Left lung (tissue), 10 donors: ENCODE results near the gene COL18A1. TPM values are rescaled to one million over a fixed set of nuclear protein-coding genes. Genes with fewer than 3 reads are reported as not detected.

Experiments
- ATAC-seq: fragments of 200-7000 bp; cut with Tn5 transposase; one replicate; pipeline ENCODE4 v1.9.1; 2020; ENCODE audit warnings: moderate library complexity
- DNase-seq, 4 donors: peaks; one replicate each; pipeline ENCODE4 v3.0.0-alpha.2; 2013 to 2020
- H3K27ac ChIP-seq, 2 donors: fragments of 200-600 bp; sonication (generic) in 1 of 2; one replicate each; pipeline versions ENCODE4 v1.5.0 to v1.8.0; 2020 to 2021
- H3K27me3 ChIP-seq, 2 donors: fragments of 200-600 bp; sonication (generic) in 1 of 2; one replicate each; pipeline versions ENCODE4 v1.5.0 to v1.8.0; 2020 to 2021
- H3K36me3 ChIP-seq, 2 donors: fragments of 200-600 bp; sonication (generic) in 1 of 2; one replicate each; pipeline versions ENCODE4 v1.5.0 to v1.8.0; 2020 to 2021
- H3K4me1 ChIP-seq, 2 donors: fragments of 200-600 bp; one replicate each; pipeline ENCODE4 v1.8.0; 2021
- H3K4me3 ChIP-seq, 2 donors: fragments of 200-600 bp; sonication (generic) in 1 of 2; one replicate each; pipeline versions ENCODE4 v1.5.0 to v1.8.0; 2020 to 2021; ENCODE audit warnings: mild to moderate bottlenecking in 1 of 2
- H3K9me3 ChIP-seq, 2 donors: fragments of 200-600 bp; sonication (generic) in 1 of 2; one replicate each; pipeline versions ENCODE4 v1.5.0 to v1.8.0; 2020 to 2021
- intact Hi-C, 2 donors: fragments of 100-400 bp; cut with DNase I; formaldehyde crosslinking; loops; one replicate each; pipeline versions ENCODE4 v1.11.2 to v1.14.2; 2022
- polyA plus RNA-seq, 6 donors: library from polyadenylated mRNA; unstranded; fragments of 120-200 nt; gene quantifications; one replicate each; pipeline ENCODE4 v1.2.1, GENCODE V29; 2013; ENCODE audit not compliant: insufficient read length in 6 of 6
- total RNA-seq, 2 donors: library from RNA; stranded (reverse); fragmentation: NEBNext Ultra II Directional; extraction: Animal tissue kit (Norgen Biotek cat#: 25700); gene quantifications; one replicate each; pipeline ENCODE4 v1.2.1, GENCODE V29; 2021
- TF ChIP-seq, protein P1 (sequence below), 2 donors: fragments of 200-600 bp; sonication (generic) in 1 of 2; IDR thresholded peaks; one replicate each; pipeline versions ENCODE4 v1.5.0 to v1.8.0; 2021; ENCODE audit warnings: antibody characterized with exemption in 2 of 2
- donor health status: DM: no; HTN: yes; CAD: no.
- donor health status: DM: no; HTN: no; CAD: no.

COL18A1 gene
- total and polyA plus RNA-seq, 8 donors: 39.3 to 90.2 (median 64.0) TPM

DNA sequence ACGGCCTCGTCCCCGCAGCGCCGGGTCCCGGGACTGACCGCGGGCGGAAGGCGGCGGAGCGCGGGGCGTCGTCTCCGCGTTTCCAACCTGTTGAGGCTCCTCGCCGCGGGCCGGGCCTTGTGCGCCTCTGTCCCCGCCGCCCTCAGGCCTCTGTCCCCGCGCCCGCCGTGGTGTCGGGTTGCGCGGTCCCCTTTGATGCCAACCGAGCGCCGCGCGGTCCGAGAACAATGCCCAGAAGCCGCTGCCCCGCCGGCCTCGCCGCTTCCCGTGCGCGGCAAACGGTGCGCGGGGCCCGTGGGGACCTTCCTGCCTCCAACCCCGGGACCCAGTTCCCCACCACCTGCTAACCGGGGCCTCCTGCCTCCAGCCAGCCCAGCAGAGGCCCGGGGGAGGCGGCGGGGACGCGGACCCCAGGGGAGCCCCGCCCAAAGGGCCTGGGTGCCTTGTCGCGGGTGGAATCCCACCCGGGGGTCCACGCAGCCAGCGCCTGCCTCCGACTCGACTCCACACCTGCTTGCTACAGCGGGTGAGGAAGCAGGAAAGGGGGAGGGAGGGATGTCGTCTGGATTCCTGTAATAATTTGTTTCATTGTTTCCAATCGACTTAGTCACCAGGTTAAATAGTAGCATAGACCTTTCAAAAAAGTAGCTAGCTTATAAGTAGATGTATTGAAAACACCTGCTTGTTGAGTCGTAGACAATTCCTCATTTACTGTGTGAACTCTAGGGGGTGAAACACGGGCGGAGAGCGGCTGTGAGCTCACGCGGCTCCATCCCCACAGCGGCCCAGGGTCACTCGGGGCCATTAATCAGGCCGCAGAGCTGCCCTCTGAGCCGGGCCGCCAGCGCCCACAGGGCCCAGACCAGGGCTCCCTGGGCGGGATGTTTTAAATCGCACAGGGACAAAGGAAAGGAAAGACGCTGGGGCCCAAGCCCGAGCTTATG, 1.1 kb downstream of the COL18A1 start:
- TF ChIP-seq, protein P1, sequence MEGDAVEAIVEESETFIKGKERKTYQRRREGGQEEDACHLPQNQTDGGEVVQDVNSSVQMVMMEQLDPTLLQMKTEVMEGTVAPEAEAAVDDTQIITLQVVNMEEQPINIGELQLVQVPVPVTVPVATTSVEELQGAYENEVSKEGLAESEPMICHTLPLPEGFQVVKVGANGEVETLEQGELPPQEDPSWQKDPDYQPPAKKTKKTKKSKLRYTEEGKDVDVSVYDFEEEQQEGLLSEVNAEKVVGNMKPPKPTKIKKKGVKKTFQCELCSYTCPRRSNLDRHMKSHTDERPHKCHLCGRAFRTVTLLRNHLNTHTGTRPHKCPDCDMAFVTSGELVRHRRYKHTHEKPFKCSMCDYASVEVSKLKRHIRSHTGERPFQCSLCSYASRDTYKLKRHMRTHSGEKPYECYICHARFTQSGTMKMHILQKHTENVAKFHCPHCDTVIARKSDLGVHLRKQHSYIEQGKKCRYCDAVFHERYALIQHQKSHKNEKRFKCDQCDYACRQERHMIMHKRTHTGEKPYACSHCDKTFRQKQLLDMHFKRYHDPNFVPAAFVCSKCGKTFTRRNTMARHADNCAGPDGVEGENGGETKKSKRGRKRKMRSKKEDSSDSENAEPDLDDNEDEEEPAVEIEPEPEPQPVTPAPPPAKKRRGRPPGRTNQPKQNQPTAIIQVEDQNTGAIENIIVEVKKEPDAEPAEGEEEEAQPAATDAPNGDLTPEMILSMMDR (IDR thresholded peaks at IDR 0.05): no peak
- Histone ChIP-seq H3K9me3 (peaks cover 0 to 6% of the 10 kb centered on the region in 2 donors), H3K36me3 (no peaks in the 10 kb centered on the region), H3K4me1 (peaks cover 5 to 28% of the 10 kb centered on the region in 2 donors), H3K27ac (peak overlapping the region; percentile 19 to 69), H3K27me3 (peaks cover 3 to 72% of the 10 kb centered on the region in 2 donors), H3K4me3 (peak overlapping the region; percentile 45 to 51)
- DNase-seq (peak in 1 of 4 donors; percentile 77), ATAC-seq (no peak)
- intact Hi-C loops: no loop called here

DNA sequence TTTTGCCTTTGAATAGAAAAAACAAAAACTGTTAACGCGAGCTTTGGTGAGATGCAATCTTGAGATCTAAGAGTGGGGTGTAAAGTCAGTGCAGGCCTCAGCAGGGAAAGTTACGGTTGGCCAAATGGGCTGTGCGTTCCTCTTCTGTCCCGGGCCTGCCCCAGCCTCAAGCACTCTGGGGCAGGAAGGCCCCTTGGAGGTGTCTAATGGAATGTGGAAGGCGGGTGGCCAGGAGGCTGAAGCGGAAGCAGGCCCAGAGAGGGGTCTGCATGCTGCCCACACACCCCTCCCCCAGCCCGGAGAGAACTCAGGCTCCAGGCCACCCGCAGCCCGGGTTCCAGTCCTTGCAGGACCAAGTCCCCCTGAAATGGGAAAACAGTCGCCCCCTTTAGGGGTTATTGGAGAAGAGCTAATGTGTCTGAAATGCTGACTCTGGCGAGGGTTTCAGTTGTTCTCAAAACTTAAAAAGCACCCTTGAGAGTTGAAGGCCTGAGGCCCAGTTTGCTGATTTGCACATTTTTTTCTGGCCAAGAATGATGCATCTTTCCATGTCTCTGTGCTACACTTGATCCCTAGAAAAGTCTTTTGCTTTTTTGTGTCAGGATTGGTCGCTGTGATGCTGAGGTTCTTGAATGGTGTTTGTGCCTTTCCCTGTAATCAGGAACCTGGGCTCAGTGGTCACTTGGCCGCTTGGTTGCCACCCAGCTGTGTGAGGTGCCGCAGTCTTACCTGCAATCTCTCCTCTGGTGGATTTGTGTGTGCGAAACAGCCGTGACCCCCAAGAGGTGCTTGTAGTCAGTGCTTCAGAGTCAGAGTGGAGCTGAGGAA, 2.0 kb downstream of the COL18A1 start:
- peaks cover 3 to 69% of the 10 kb centered on the region in 2 donors for H3K27me3 ChIP-seq
- no peak for ATAC-seq
- TF ChIP-seq, protein P1 (IDR thresholded peaks at IDR 0.05): no peak
- peak overlapping the region in 1 of 2 donors; percentile 51 for H3K4me3 ChIP-seq
- H3K4me1 ChIP-seq: peaks cover 5 to 28% of the 10 kb centered on the region in 2 donors
- intact Hi-C loops: no loop called here
- H3K27ac ChIP-seq: no peak overlapping the region
- peak in 1 of 4 donors; percentile 62 for DNase-seq
- H3K9me3 ChIP-seq: no peaks in the 10 kb centered on the region
- no peaks in the 10 kb centered on the region for H3K36me3 ChIP-seq

DNA sequence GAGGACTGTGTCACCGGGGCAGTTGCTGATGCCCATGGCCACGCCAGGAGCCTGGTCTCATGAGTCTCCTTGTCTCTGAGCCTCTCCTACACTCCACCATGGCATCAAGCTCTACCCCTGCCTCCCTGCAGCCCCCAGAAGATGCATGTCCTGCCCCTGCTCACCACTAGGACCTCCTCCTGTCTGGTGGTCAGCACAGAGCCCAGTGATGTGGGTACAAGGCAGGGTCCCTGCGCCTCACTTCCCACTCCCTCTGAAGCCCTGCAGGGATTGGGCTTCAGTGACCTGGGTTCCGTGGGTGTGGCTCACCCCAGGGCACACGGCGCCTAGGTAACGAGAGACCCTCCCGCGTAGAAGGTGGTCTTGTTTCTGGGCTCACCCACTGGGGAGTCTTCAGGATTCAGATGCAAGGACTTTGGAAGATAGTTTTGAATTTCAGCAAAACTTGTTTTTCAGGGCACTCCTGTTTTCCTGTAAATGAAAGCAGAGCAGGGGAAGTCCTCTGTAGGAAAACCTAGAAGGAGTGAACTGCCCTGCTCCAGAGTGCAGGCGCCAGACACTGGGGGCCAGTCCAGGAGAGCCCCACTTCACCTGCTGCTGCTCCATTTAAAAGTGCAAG, 2.8 kb downstream of the COL18A1 start:
- H3K4me1 ChIP-seq: peaks cover 5 to 28% of the 10 kb centered on the region in 2 donors
- no peaks in the 10 kb centered on the region for H3K9me3 ChIP-seq
- intact Hi-C loops: no loop called here
- H3K27ac ChIP-seq: no peak overlapping the region
- no peak overlapping the region for H3K4me3 ChIP-seq
- no peaks in the 10 kb centered on the region for H3K36me3 ChIP-seq
- TF ChIP-seq, protein P1 (IDR thresholded peaks at IDR 0.05): no peak
- H3K27me3 ChIP-seq: peaks cover 3 to 62% of the 10 kb centered on the region in 2 donors
- DNase-seq (peak in 1 of 4 donors; percentile 43), ATAC-seq (no peak)

DNA sequence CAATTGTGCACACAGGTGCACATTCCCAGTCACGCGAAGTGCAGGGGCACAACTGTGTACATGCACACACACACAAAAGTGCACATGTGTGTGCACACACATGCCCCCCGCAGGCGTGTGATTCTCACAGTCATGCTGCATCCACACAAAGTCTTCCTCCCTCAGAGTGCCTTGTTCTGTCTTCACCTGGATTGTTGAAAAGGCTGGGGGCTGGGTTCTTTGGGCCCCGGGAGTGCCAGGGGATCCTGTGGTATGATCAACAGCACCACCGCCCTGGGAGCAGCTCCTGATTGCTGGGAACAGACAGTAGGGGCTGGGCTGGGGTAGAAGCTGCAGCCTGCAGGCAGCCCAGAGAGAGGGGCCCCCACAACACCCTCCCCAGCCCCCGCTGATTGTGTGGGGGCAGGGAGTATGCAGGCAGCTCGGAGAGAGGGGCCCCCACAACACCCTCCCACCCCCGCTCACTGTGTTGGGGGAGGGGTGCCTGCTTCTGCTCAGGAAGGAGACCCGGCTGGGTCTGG, 3.4 kb downstream of the COL18A1 start:
- Histone ChIP-seq H3K27me3 (peaks cover 3 to 56% of the 10 kb centered on the region in 2 donors), H3K36me3 (no peaks in the 10 kb centered on the region), H3K4me1 (peaks cover 5 to 28% of the 10 kb centered on the region in 2 donors), H3K4me3 (no peak overlapping the region), H3K27ac (no peak overlapping the region), H3K9me3 (no peaks in the 10 kb centered on the region)
- intact Hi-C loops: no loop called here
- ATAC-seq (no peak), DNase-seq (peak in 1 of 4 donors; percentile 51)
- TF ChIP-seq, protein P1 (IDR thresholded peaks at IDR 0.05): no peak
